Measurements from ENCODE around the gene DHRS3. TPM values are rescaled to one million over a fixed set of nuclear protein-coding genes. Genes with fewer than 3 reads are reported as not detected.
"Not testable (repeated sequence)": the region's sequence is repeated elsewhere in the genome, so short reads cannot be mapped to it uniquely, and the experiment has no call there.

The DHRS3 gene
- total RNA-seq, 1 experiment from 2014 or later = 0.19 TPM

DNA sequence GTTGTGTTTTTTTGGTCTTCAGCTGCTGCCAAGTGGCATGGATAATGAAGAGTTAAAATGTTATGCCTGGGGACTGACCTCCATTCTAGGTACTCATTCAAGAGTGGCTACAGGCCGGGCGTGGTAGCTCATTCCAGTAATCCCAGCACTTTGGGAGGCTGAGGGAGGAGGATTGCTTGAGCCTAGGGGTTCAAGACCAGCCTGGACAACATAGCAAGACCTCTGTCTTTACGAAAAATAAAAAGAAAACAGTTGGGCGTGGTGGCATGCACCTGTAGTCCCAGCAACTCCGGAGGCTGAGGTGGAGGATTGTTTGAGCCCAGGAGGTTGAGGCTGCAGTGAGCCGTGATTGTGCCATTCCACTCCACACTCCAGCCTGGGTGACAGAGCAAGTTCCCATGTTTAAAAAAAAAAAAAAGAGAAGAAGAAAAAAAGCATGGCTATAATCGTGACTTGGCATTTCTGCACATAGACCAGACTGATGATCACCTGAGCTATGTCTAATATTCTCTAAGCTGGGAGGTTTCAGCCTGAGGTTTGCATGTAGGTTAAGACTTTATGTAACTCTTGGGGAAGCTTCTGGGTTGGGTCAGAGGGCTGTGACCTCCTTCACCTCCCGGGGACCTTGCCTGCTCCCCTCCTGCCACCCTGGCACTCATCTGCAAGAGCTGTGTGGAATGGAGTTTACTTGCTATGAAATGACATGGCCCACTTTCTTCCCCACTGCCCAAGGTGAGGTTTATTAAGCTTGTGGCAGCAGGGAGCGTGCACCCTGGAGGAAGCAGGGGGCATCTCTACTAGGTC lies 51.3 kb downstream of the DHRS3 start:
- H3K9me2 ChIP-seq (replicated peaks; ENCODE audit: insufficient read depth, low read length) = no peaks in the 10 kb centered on the region
- no peaks in the 10 kb centered on the region for H3K79me2 ChIP-seq (ENCODE audit: low read length)
- H3K4me1 ChIP-seq (ENCODE audit: low read length) = no peaks in the 10 kb centered on the region
- no peaks in the 10 kb centered on the region for H3K27me3 ChIP-seq (ENCODE audit: low read length)
- no peak for DNase-seq
- no peak overlapping the region for H3K4me2 ChIP-seq (ENCODE audit: low read depth, low read length, poor library complexity, severe bottlenecking)
- no peaks in the 10 kb centered on the region for H3K36me3 ChIP-seq (ENCODE audit: insufficient read depth, low read length)
- H3K4me3 ChIP-seq (ENCODE audit: low read length) = no peak overlapping the region
- no peak overlapping the region for H3K27ac ChIP-seq (ENCODE audit: low read length)
- H4K20me1 ChIP-seq (ENCODE audit: insufficient read depth, low read depth, low read length) = no peaks in the 10 kb centered on the region
- no peak overlapping the region for H2AFZ ChIP-seq (ENCODE audit: low read length)
- H3K9me3 ChIP-seq (ENCODE audit: low read length) = no peaks in the 10 kb centered on the region; the same call in 1 of the 2 replicates
- H3K9ac ChIP-seq (ENCODE audit: low read length) = no peak overlapping the region

DNA sequence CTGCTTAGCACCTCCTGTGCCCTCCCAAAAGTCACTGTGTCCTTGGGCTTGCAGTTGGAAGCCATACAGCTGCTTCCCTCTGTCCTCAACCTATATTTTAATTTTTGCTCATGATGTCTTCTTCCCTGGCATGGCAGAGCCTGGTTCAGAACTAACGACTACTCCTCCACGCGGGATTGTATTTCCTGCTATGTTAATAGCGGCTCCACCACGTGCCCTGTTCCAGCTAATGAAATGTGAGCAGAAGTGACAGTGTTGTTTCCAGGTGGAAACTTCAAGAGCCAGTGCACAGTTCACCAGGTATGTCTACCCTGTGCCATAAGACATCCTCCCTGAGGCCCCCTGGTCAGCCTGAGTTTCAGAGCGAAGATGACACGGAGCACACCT lies 52.1 kb downstream of the DHRS3 start:
- Histone ChIP-seq H3K4me1 (ENCODE audit: low read length) (no peaks in the 10 kb centered on the region), H3K4me2 (ENCODE audit: low read depth, low read length, poor library complexity, severe bottlenecking) (no peak overlapping the region), H3K79me2 (ENCODE audit: low read length) (no peaks in the 10 kb centered on the region), H4K20me1 (ENCODE audit: insufficient read depth, low read depth, low read length) (no peaks in the 10 kb centered on the region), H3K27me3 (ENCODE audit: low read length) (no peaks in the 10 kb centered on the region), H3K9me3 (ENCODE audit: low read length) (no peaks in the 10 kb centered on the region; the same call in 1 of the 2 replicates), H3K9ac (ENCODE audit: low read length) (no peak overlapping the region), H3K27ac (ENCODE audit: low read length) (no peak overlapping the region), H3K36me3 (ENCODE audit: insufficient read depth, low read length) (no peaks in the 10 kb centered on the region), H2AFZ (ENCODE audit: low read length) (no peak overlapping the region), H3K9me2 (replicated peaks; ENCODE audit: insufficient read depth, low read length) (no peaks in the 10 kb centered on the region), H3K4me3 (ENCODE audit: low read length) (no peak overlapping the region)
- DNase-seq = no peak

- no peaks in the 10 kb centered on the region for H3K79me2 ChIP-seq (ENCODE audit: low read length)
- no peaks in the 10 kb centered on the region for H3K27me3 ChIP-seq (ENCODE audit: low read length)
- no peak overlapping the region for H3K27ac ChIP-seq (ENCODE audit: low read length)
- no peak for DNase-seq
- H3K4me1 ChIP-seq (ENCODE audit: low read length) = no peaks in the 10 kb centered on the region
- H4K20me1 ChIP-seq (ENCODE audit: insufficient read depth, low read depth, low read length) = no peaks in the 10 kb centered on the region
- H2AFZ ChIP-seq (ENCODE audit: low read length) = no peak overlapping the region
- H3K9me2 ChIP-seq (replicated peaks; ENCODE audit: insufficient read depth, low read length) = no peaks in the 10 kb centered on the region
- no peak overlapping the region for H3K4me2 ChIP-seq (ENCODE audit: low read depth, low read length, poor library complexity, severe bottlenecking)
- H3K9me3 ChIP-seq (ENCODE audit: low read length) = no peaks in the 10 kb centered on the region; the same call in 1 of the 2 replicates
- no peak overlapping the region for H3K4me3 ChIP-seq (ENCODE audit: low read length)
- H3K9ac ChIP-seq (ENCODE audit: low read length) = no peak overlapping the region
- H3K36me3 ChIP-seq (ENCODE audit: insufficient read depth, low read length) = no peaks in the 10 kb centered on the region
Observed at GRCh38 chr1:12565094-12565965, 52.7 kb downstream of the DHRS3 start.

DNA sequence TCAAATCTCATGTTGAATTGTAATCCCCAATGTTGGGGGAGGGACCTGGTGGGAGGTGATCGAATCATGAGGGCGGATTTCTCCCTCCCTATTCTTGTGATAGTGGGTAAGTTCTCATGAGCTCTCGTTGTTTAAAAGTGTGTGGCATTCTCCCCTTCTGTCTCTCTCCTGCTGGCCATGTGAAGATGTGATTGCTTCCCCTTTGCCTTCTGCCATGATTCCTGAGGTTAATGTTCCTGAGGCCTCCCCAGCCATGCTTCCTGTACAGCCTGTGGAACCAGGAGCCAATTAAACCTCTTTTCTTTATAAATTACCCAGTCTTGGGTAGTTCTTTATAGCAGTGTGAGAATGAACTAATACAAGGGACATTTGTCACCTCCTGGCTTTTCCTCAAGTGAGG lies 53.8 kb downstream of the DHRS3 start:
- not testable (repeated sequence) for H3K9ac ChIP-seq (ENCODE audit: low read length); H3K27ac ChIP-seq (ENCODE audit: low read length); H2AFZ ChIP-seq (ENCODE audit: low read length); H3K79me2 ChIP-seq (ENCODE audit: low read length); DNase-seq; H3K36me3 ChIP-seq (ENCODE audit: insufficient read depth, low read length); H3K27me3 ChIP-seq (ENCODE audit: low read length); H3K9me2 ChIP-seq (replicated peaks; ENCODE audit: insufficient read depth, low read length); H3K9me3 ChIP-seq (ENCODE audit: low read length); H3K4me1 ChIP-seq (ENCODE audit: low read length); H3K4me2 ChIP-seq (ENCODE audit: low read depth, low read length, poor library complexity, severe bottlenecking); H4K20me1 ChIP-seq (ENCODE audit: insufficient read depth, low read depth, low read length); H3K4me3 ChIP-seq (ENCODE audit: low read length)

GRCh38 chr1:12562955-12563576 lies 54.9 kb downstream of the DHRS3 start:
- no peaks in the 10 kb centered on the region for H3K36me3 ChIP-seq (ENCODE audit: insufficient read depth, low read length)
- H3K9ac ChIP-seq (ENCODE audit: low read length) = no peak overlapping the region
- DNase-seq = no peak
- no peaks in the 10 kb centered on the region for H3K79me2 ChIP-seq (ENCODE audit: low read length)
- H3K27ac ChIP-seq (ENCODE audit: low read length) = no peak overlapping the region
- H3K4me2 ChIP-seq (ENCODE audit: low read depth, low read length, poor library complexity, severe bottlenecking) = no peak overlapping the region
- no peak overlapping the region for H3K4me3 ChIP-seq (ENCODE audit: low read length)
- H4K20me1 ChIP-seq (ENCODE audit: insufficient read depth, low read depth, low read length) = no peaks in the 10 kb centered on the region
- H3K9me2 ChIP-seq (replicated peaks; ENCODE audit: insufficient read depth, low read length) = no peaks in the 10 kb centered on the region
- H3K27me3 ChIP-seq (ENCODE audit: low read length) = no peaks in the 10 kb centered on the region
- H3K9me3 ChIP-seq (ENCODE audit: low read length) = no peaks in the 10 kb centered on the region; the same call in 1 of the 2 replicates
- H3K4me1 ChIP-seq (ENCODE audit: low read length) = no peaks in the 10 kb centered on the region
- H2AFZ ChIP-seq (ENCODE audit: low read length) = no peak overlapping the region

- Histone ChIP-seq H3K36me3 (ENCODE audit: insufficient read depth, low read length) (no peaks in the 10 kb centered on the region), H3K9me2 (replicated peaks; ENCODE audit: insufficient read depth, low read length) (no peaks in the 10 kb centered on the region), H3K27ac (ENCODE audit: low read length) (no peak overlapping the region), H4K20me1 (ENCODE audit: insufficient read depth, low read depth, low read length) (no peaks in the 10 kb centered on the region), H3K4me2 (ENCODE audit: low read depth, low read length, poor library complexity, severe bottlenecking) (no peak overlapping the region), H3K4me3 (ENCODE audit: low read length) (no peak overlapping the region), H3K9me3 (ENCODE audit: low read length) (no peaks in the 10 kb centered on the region; the same call in 1 of the 2 replicates), H3K27me3 (ENCODE audit: low read length) (no peaks in the 10 kb centered on the region), H3K9ac (ENCODE audit: low read length) (no peak overlapping the region), H3K4me1 (ENCODE audit: low read length) (no peaks in the 10 kb centered on the region), H2AFZ (ENCODE audit: low read length) (no peak overlapping the region), H3K79me2 (ENCODE audit: low read length) (no peaks in the 10 kb centered on the region)
- no peak for DNase-seq
Observed at GRCh38 chr1:12561121-12561520, 56.9 kb downstream of the DHRS3 start.

DNA sequence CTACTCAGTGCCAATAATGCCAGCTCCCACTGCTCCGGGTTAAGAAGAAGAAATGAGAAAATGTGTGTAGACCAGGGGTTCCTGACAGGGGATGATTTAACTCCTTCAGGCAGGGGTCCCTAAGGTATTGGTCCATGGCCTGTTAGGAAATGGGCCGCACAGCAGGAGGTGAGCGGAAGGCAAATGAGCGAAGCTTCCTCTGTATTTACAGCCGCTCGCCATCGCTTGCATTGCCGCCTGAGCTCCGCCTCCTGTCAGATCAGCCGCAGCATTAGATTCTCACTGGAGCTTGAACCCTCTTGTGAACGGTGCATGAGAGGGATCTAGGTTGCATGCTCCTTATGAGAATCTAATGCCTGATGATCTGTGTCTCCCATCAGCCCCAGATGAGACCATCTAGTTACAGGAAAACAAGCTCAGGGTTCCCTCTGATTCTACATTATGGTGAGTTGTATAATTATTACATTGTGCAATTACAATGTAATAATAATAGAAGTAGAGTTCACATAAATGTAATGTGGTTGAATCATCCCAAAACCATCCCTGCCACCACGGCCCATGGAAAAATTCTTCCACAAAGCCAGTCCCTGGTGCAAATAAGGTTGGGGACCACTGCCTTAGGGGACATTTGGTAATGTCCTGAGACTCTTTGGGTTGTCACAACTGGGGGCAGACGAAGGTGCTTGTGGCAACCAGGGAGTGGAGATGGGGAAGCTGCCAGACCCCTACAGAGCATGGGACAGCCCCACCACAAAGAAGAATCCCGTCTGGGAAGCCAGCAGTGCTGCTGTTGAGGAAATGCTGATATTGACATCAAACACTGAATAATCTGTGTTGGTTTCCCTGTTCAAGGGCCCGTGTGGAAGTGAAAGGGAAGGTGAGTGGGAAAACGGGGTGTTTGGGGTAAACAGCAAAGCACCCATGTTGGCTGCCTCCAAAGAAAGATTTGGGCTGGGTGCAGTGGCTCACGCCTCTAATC lies 60.8 kb downstream of the DHRS3 start:
- H3K9ac ChIP-seq (ENCODE audit: low read length) = no peak overlapping the region
- H3K27me3 ChIP-seq (ENCODE audit: low read length) = no peaks in the 10 kb centered on the region
- H3K9me3 ChIP-seq (ENCODE audit: low read length) = no peaks in the 10 kb centered on the region
- no peaks in the 10 kb centered on the region for H3K79me2 ChIP-seq (ENCODE audit: low read length)
- DNase-seq = no peak
- H3K4me3 ChIP-seq (ENCODE audit: low read length) = no peak overlapping the region
- H2AFZ ChIP-seq (ENCODE audit: low read length) = no peak overlapping the region
- H3K9me2 ChIP-seq (replicated peaks; ENCODE audit: insufficient read depth, low read length) = no peaks in the 10 kb centered on the region
- no peaks in the 10 kb centered on the region for H4K20me1 ChIP-seq (ENCODE audit: insufficient read depth, low read depth, low read length)
- no peak overlapping the region for H3K4me2 ChIP-seq (ENCODE audit: low read depth, low read length, poor library complexity, severe bottlenecking)
- H3K36me3 ChIP-seq (ENCODE audit: insufficient read depth, low read length) = no peaks in the 10 kb centered on the region
- H3K27ac ChIP-seq (ENCODE audit: low read length) = no peak overlapping the region
- no peaks in the 10 kb centered on the region for H3K4me1 ChIP-seq (ENCODE audit: low read length)
